K562 (cell line): ENCODE measurements around the gene PARD3B. TPM values are rescaled to one million over a fixed set of nuclear protein-coding genes. Genes with fewer than 3 reads are reported as not detected.

Source experiments
- ATAC-seq: fragments of 200-7000 bp; cut with Tn5 transposase; 3 replicates; pipeline ENCODE4 v1.9.1; 2020; ENCODE audit warnings: moderate library complexity
- BruUV-seq: library from RNA; stranded (reverse); fragments of 400-500 nt; replicated peaks from 2 replicates; lab custom pipeline; 2021; lab: Mats Ljungman, UMichigan
- CTCF ChIA-PET: fragments of 300-600 bp; formaldehyde crosslinking; extraction: SDS; loops from one replicate; lab custom pipeline; 2021; ENCODE audit warnings: low intra/inter-chr PET ratio; lab: Yijun Ruan, JAX
- POLR2A ChIA-PET: fragments of 300-600, 350-650 bp; sonication (Branson Sonifier 250); formaldehyde crosslinking; extraction: SDS; loops from one replicate; lab custom pipeline; 2021; ENCODE audit warnings: antibody characterized with exemption, inconsistent platforms; lab: Yijun Ruan, JAX
- DNase-seq, 4 experiments: peaks; one replicate each; pipeline versions ENCODE4 v3.0.0 to v3.0.0-alpha.2; 2011 to 2018; ENCODE audit warnings: low spot score in 3 of 4, mixed read lengths in 3 of 4; ENCODE audit errors: extremely low read depth in 1 of 4
- FAIRE-seq: peaks from 2 replicates; lab custom pipeline; 2011; peaks lifted over from hg19 to GRCh38; lab: Jason Lieb, UNC
- H2AFZ ChIP-seq: 2 replicates; pipeline ENCODE4 v1.6.0; 2011; ENCODE audit warnings: low read depth, low read length, control low read depth, inconsistent platforms
- H3K27ac ChIP-seq: fragments of 200-600 bp; 3 replicates; pipeline ENCODE4 v1.8.0; 2011; ENCODE audit warnings: low read depth, mild to moderate bottlenecking, control low read depth, inconsistent platforms, low read length, moderate library complexity, mixed read lengths; ENCODE audit errors: extremely low read depth
- H3K27me3 ChIP-seq, 2 experiments: fragments of 300-600 bp in 1 of 2; 2 replicates in 1 of 2; 3 replicates in 1 of 2; pipeline versions ENCODE4 v1.6.0 to v1.8.0; 2011; ENCODE audit warnings: inconsistent platforms in 2 of 2, low read length in 2 of 2, mild to moderate bottlenecking in 1 of 2, mixed read lengths in 1 of 2, moderate library complexity in 1 of 2; ENCODE audit not compliant: control insufficient read depth in 2 of 2, insufficient read depth in 2 of 2
- H3K36me3 ChIP-seq: fragments of 300-600 bp; 3 replicates; pipeline ENCODE4 v1.8.0; 2011; ENCODE audit warnings: mild to moderate bottlenecking, low read length, inconsistent platforms; ENCODE audit not compliant: control insufficient read depth, insufficient read depth
- H3K4me1 ChIP-seq, 2 experiments: fragments of 200-600 bp in 1 of 2; replicated peaks in 1 of 2; 2 replicates in 1 of 2; 3 replicates in 1 of 2; pipeline versions ENCODE4 v1.5.1 to v1.8.0; 2011; ENCODE audit warnings: inconsistent platforms in 2 of 2, low read length in 2 of 2, mild to moderate bottlenecking in 1 of 2, mixed read lengths in 1 of 2, moderate library complexity in 1 of 2; ENCODE audit not compliant: control insufficient read depth in 2 of 2, insufficient read depth in 2 of 2
- H3K4me2 ChIP-seq: 2 replicates; pipeline ENCODE4 v1.6.1; 2011; ENCODE audit warnings: low read length, control low read depth, inconsistent platforms, mixed read lengths; ENCODE audit not compliant: insufficient read depth
- H3K4me3 ChIP-seq: fragments of 200-600 bp; sonication (generic), shearing (Covaris generic); 2 replicates; pipeline ENCODE4 v1.5.1; 2016; ENCODE audit warnings: control low read depth, inconsistent platforms
- H3K79me2 ChIP-seq: fragments of 200-600 bp; 3 replicates; pipeline ENCODE4 v1.8.0; 2011; ENCODE audit warnings: low read length, inconsistent platforms; ENCODE audit not compliant: control insufficient read depth, insufficient read depth
- H3K9ac ChIP-seq, 2 experiments: 2 replicates each; pipeline versions ENCODE4 v1.6.0 to v1.6.1; 2011; ENCODE audit warnings: low read depth in 2 of 2, low read length in 2 of 2, control low read depth in 1 of 2, inconsistent platforms in 1 of 2, mild to moderate bottlenecking in 1 of 2, mixed read lengths in 1 of 2; ENCODE audit not compliant: insufficient read depth in 1 of 2
- H3K9me1 ChIP-seq: one replicate; pipeline ENCODE4 v1.6.0; 2011; ENCODE audit warnings: inconsistent platforms, mild to moderate bottlenecking, low read length, moderate library complexity; ENCODE audit not compliant: control insufficient read depth, insufficient read depth
- H3K9me3 ChIP-seq: replicated peaks from 2 replicates; pipeline ENCODE4 v1.5.1; 2011; ENCODE audit warnings: low read depth, low read length, inconsistent platforms; ENCODE audit not compliant: control insufficient read depth, insufficient read depth
- H4K20me1 ChIP-seq: replicated peaks from 2 replicates; pipeline ENCODE4 v1.6.1; 2011; ENCODE audit warnings: low read length, inconsistent platforms, mixed read lengths; ENCODE audit not compliant: control insufficient read depth, insufficient read depth
- L3MBTL2 ChIP-seq: fragments of 450-650 bp; IDR thresholded peaks from 2 replicates; pipeline ENCODE4 v1.6.1; 2016; ENCODE audit warnings: mild to moderate bottlenecking, moderate library complexity
- NBN ChIP-seq: fragments of 450-650 bp; IDR thresholded peaks from 2 replicates; pipeline ENCODE4 v1.6.1; 2016; ENCODE audit warnings: low read depth, mild to moderate bottlenecking
- RAD21 ChIP-seq, 2 experiments: fragments of 250-450 bp in 1 of 2; fragments of 450-650 bp in 1 of 2; sonication (Bioruptor Pico) in 1 of 2; formaldehyde crosslinking in 1 of 2; IDR thresholded peaks in 1 of 2; conservative IDR thresholded peaks in 1 of 2; 2 replicates each; pipeline versions ENCODE4 v1.4.0 to v1.8.0; 2020 to 2022; ENCODE audit warnings: mild to moderate bottlenecking in 2 of 2, moderate library complexity in 1 of 2
- SETDB1 ChIP-seq: IDR thresholded peaks from one replicate; pipeline ENCODE4 v1.6.1; 2012; ENCODE audit warnings: low read length, control low read depth, inconsistent platforms
- ZNF134 ChIP-seq: fragments of 250-450 bp; sonication (Bioruptor Pico); conservative IDR thresholded peaks from 2 replicates; pipeline ENCODE4 v1.4.0; 2020
- WGBS: fragments of 100-300 bp; shearing (Covaris generic); methylation state at CpG from one replicate; pipeline ENCODE4 v1.1.6; 2016; ENCODE audit warnings: low coverage, mixed read lengths; ENCODE audit not compliant: insufficient coverage; ENCODE audit errors: missing lambda C conversion rate; 5-methylcytosine and 5-hydroxymethylcytosine counted together
- in situ Hi-C: fragments of 300-500 bp; cut with MboI; formaldehyde crosslinking; loops from 4 replicates; pipeline ENCODE4 v1.15.0; 2018; ENCODE audit warnings: inconsistent platforms, mixed read lengths
- intact Hi-C: fragments of 100-400 bp; cut with micrococcal nuclease; formaldehyde crosslinking; loops from 2 replicates; pipeline ENCODE4 v1.14.2; 2022
- polyA plus RNA-seq, 8 experiments: library from polyadenylated mRNA; depleted of rRNA in 4 of 8; stranded (reverse) in 5 of 8; unstranded in 3 of 8; fragments of >200 nt; fragmentation: Nextera tagmentation in 2 of 8; fragmentation: Illumina TruSeq in 1 of 8; extraction: Ambion mirVana in 2 of 8; extraction: Trizol in 1 of 8; gene quantifications; 2 replicates each; pipeline versions ENCODE4 v1.2.1 to v1.2.3, GENCODE V29; 2011 to 2014; ENCODE audit warnings: inconsistent platforms in 1 of 8, missing spikeins in 1 of 8
- total RNA-seq, 7 experiments: library from RNA; depleted of rRNA in 6 of 7; stranded (reverse); fragments of >200 nt in 6 of 7; fragmentation: Illumina TruSeq in 2 of 7; extraction: Trizol in 2 of 7; gene quantifications; 2 replicates each; pipeline versions ENCODE4 v1.2.1 to v1.2.3, GENCODE V29; 2011 to 2021; ENCODE audit warnings: low replicate concordance in 1 of 7

Gene PARD3B
- total and polyA plus RNA-seq, 9 of the 15 experiments (the other 6 are each of a cell fraction or from before 2014, with no cell fraction given) = 0.15 to 3.0 (median 1.1) TPM

DNA sequence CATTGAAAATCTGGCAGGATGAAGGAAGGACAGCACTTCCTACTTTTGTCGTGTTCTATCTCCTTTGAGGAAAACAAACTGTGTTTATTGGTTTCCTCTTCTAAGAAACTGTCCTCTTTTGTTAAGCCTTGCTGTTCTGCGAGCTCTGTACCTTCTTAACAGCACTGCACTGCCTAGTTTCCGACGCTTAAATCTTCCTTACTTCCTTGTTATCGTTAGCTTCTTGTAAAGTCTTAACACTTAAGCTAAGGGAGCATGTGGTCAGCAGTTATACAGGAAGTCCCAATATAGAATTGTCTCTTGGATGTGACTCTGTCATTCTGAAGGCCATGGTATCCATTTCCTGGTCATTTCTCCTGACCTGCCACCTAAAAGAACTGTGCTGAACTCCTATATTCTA lies 584.3 kb downstream of the PARD3B start:
- no peaks in the 10 kb centered on the region for H3K9me3 ChIP-seq
- TF ChIP-seq L3MBTL2 (0 out of 2 replicates have a peak, but pooled peaks have one; percentile 14), RAD21 (CRISPR knock-in tag; conservative IDR thresholded peaks at IDR 0.05 in 1 of 2, IDR thresholded peaks at IDR 0.05 in 1 of 2) (no peak)
- TF ChIP-seq, all 486 proteins: peak for 1
- no TSS peak for BruUV-seq
- Histone ChIP-seq H4K20me1 (no peaks in the 10 kb centered on the region), H3K36me3 (no peaks in the 10 kb centered on the region), H3K9ac (no peak overlapping the region), H3K79me2 (no peaks in the 10 kb centered on the region), H3K27me3 (no peaks in the 10 kb centered on the region), H3K9me1 (no peaks in the 10 kb centered on the region), H2AFZ (peak overlapping the region; percentile 76), H3K4me3 (no peak overlapping the region), H3K4me1 (no peaks in the 10 kb centered on the region; a peak in 1 of 5 replicates), H3K27ac (no peak overlapping the region), H3K4me2 (no peak overlapping the region)
- ChIA-PET CTCF (no interaction called here), POLR2A (no interaction called here)
- intact Hi-C loops = no loop called here
- DNase-seq = no peak
- no peak; the same call in 2 of the 3 replicates for ATAC-seq
- WGBS = 24% methylated on average over 4 of the region's 5 CpGs
- in situ Hi-C loops = no loop called here
- FAIRE-seq = no peak

DNA sequence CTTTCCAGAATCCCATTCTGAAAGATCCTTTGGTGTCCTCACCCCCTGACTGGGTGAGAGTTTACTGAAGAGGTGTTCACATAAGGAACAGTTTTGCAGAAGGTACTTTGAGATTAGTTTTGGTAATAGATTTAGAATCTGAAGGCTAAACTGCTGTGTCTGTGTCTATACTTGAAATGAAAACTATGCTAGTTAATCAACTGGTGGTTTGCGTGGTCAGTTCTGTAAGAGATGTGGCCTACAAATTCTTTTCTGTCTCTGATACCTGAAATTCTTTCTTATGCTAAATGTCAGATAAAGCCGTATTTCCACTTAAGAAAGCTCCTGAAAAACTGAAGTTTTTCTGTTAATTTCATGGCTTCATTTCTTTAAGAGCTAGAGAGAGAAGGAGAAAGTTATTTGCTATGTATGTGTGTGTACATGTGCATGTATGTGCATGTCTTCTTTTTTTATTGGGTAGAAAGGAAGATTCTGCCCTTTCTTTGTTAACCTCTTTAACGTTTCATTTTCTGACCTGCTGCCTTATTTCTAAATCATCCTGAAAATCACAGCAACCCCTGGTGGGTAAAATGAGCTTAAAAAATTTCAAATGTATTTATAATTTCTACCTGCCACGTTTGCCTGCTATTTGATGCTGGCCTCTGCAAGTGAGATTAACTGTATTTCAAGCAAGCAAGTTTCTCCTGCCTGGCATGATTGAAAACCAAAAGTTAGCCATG lies 585.0 kb downstream of the PARD3B start:
- ATAC-seq = no peak
- TF ChIP-seq NBN (no peak), ZNF134 (no peak), SETDB1 (no peak)
- DNase-seq = no peak
- POLR2A ChIA-PET = no interaction called here
- CTCF ChIA-PET = no interaction called here
- no peaks in the 10 kb centered on the region for H3K9me1 ChIP-seq
- H3K4me1 ChIP-seq = no peaks in the 10 kb centered on the region; a peak in 1 of 5 replicates
- no peak overlapping the region for H3K4me2 ChIP-seq
- no peaks in the 10 kb centered on the region for H3K79me2 ChIP-seq
- in situ Hi-C loops (no loop called here), intact Hi-C loops (no loop called here)
- H4K20me1 ChIP-seq = no peaks in the 10 kb centered on the region
- FAIRE-seq = no peak
- no peaks in the 10 kb centered on the region for H3K27me3 ChIP-seq
- no peak overlapping the region for H3K4me3 ChIP-seq
- 31% methylated on average over 4 of the region's 4 CpGs for WGBS
- no peak overlapping the region for H3K27ac ChIP-seq
- no peaks in the 10 kb centered on the region for H3K9me3 ChIP-seq
- H3K36me3 ChIP-seq = no peaks in the 10 kb centered on the region
- no peak overlapping the region for H3K9ac ChIP-seq
- peak overlapping the region; percentile 76; the same call in 1 of the 2 replicates for H2AFZ ChIP-seq
- BruUV-seq = no TSS peak
